SK-N-SH treated with all-trans-retinoic acid at 6 μM for 48 hours (cell line): ENCODE results near the gene MOCS1.

Experiments
- ATAC-seq: fragments of 200-7000 bp; cut with Tn5 transposase; 3 replicates; pipeline ENCODE4 v1.9.1; 2020; ENCODE audit warnings: mild to moderate bottlenecking, moderate library complexity
- CREB5 ChIP-seq: fragments of 250-450 bp; sonication (Bioruptor Pico); IDR thresholded peaks from 2 replicates; pipeline ENCODE4 v1.5.1; 2020; ENCODE audit warnings: low read depth, mild to moderate bottlenecking, moderate library complexity
- ESRRG ChIP-seq: fragments of 250-450 bp; sonication (Bioruptor Pico); IDR thresholded peaks from 2 replicates; pipeline ENCODE4 v1.6.1; 2021; ENCODE audit warnings: mild to moderate bottlenecking
- GLIS3 ChIP-seq: fragments of 250-450 bp; sonication (Bioruptor Pico); IDR thresholded peaks from 2 replicates; pipeline ENCODE4 v1.5.0; 2020; ENCODE audit warnings: mild to moderate bottlenecking, moderate library complexity
- ISL1 ChIP-seq: fragments of 250-450 bp; sonication (Bioruptor Pico); IDR thresholded peaks from 2 replicates; pipeline ENCODE4 v2.1.2; 2022; ENCODE audit warnings: mild to moderate bottlenecking, moderate library complexity
- OSR1 ChIP-seq: fragments of 250-450 bp; sonication (Bioruptor Pico); IDR thresholded peaks from 2 replicates; pipeline ENCODE4 v1.8.0; 2022; ENCODE audit warnings: moderate library complexity, mild to moderate bottlenecking, inconsistent platforms
- POU6F1 ChIP-seq: fragments of 250-450 bp; sonication (Bioruptor Pico); IDR thresholded peaks from 2 replicates; pipeline ENCODE4 v1.8.0; 2021; ENCODE audit warnings: low read depth, mild to moderate bottlenecking, moderate library complexity, borderline replicate concordance
- PPARA ChIP-seq: fragments of 250-450 bp; sonication (Bioruptor Pico); IDR thresholded peaks from 2 replicates; pipeline ENCODE4 v1.5.0; 2020; ENCODE audit warnings: mild to moderate bottlenecking, borderline replicate concordance
- RARB ChIP-seq: fragments of 250-450 bp; sonication (Bioruptor Pico); IDR thresholded peaks from 2 replicates; pipeline ENCODE4 v1.8.0; 2021; ENCODE audit warnings: mild to moderate bottlenecking, moderate library complexity
- SNAI2 ChIP-seq: fragments of 250-450 bp; sonication (Bioruptor Pico); IDR thresholded peaks from 2 replicates; pipeline ENCODE4 v1.5.0; 2020; ENCODE audit warnings: mild to moderate bottlenecking, moderate library complexity
- TCF4 ChIP-seq: fragments of 250-450 bp; sonication (Bioruptor Pico); IDR thresholded peaks from 2 replicates; pipeline ENCODE4 v1.8.0; 2021; ENCODE audit warnings: mild to moderate bottlenecking, moderate library complexity, borderline replicate concordance
- TOX ChIP-seq: fragments of 250-450 bp; sonication (Bioruptor Pico); IDR thresholded peaks from 2 replicates; pipeline ENCODE4 v1.8.0; 2021; ENCODE audit warnings: mild to moderate bottlenecking, moderate library complexity, borderline replicate concordance
- TSHZ2 ChIP-seq: fragments of 250-450 bp; sonication (Bioruptor Pico); IDR thresholded peaks from 2 replicates; pipeline ENCODE4 v1.5.0; 2020; ENCODE audit warnings: mild to moderate bottlenecking, moderate library complexity
- ZC3H10 ChIP-seq: fragments of 250-450 bp; sonication (Bioruptor Pico); IDR thresholded peaks from 2 replicates; pipeline ENCODE4 v1.5.1; 2021; ENCODE audit warnings: mild to moderate bottlenecking, moderate library complexity
- ZNF565 ChIP-seq: fragments of 450-650 bp; formaldehyde crosslinking; conservative IDR thresholded peaks from 2 replicates; pipeline ENCODE4 v1.5.0; 2020; ENCODE audit warnings: low read depth, mild to moderate bottlenecking, moderate library complexity
- ZNF70 ChIP-seq: fragments of 450-650 bp; formaldehyde crosslinking; IDR thresholded peaks from 2 replicates; pipeline ENCODE4 v1.5.0; 2020; ENCODE audit warnings: mild to moderate bottlenecking, moderate library complexity
- ZNF8 ChIP-seq: fragments of 450-650 bp; formaldehyde crosslinking; IDR thresholded peaks from 2 replicates; pipeline ENCODE4 v1.5.0; 2020; ENCODE audit warnings: mild to moderate bottlenecking, moderate library complexity
- TF ChIP-seq, protein P1 (sequence below): fragments of 250-450 bp; sonication (Bioruptor Pico); IDR thresholded peaks from 2 replicates; pipeline ENCODE4 v1.5.1; 2021; ENCODE audit warnings: mild to moderate bottlenecking, moderate library complexity
- TF ChIP-seq, protein P2 (sequence below): fragments of 250-450 bp; sonication (Bioruptor Pico); IDR thresholded peaks from 2 replicates; pipeline ENCODE4 v1.8.0; 2020; ENCODE audit warnings: mild to moderate bottlenecking, moderate library complexity, borderline replicate concordance

MOCS1 gene

DNA sequence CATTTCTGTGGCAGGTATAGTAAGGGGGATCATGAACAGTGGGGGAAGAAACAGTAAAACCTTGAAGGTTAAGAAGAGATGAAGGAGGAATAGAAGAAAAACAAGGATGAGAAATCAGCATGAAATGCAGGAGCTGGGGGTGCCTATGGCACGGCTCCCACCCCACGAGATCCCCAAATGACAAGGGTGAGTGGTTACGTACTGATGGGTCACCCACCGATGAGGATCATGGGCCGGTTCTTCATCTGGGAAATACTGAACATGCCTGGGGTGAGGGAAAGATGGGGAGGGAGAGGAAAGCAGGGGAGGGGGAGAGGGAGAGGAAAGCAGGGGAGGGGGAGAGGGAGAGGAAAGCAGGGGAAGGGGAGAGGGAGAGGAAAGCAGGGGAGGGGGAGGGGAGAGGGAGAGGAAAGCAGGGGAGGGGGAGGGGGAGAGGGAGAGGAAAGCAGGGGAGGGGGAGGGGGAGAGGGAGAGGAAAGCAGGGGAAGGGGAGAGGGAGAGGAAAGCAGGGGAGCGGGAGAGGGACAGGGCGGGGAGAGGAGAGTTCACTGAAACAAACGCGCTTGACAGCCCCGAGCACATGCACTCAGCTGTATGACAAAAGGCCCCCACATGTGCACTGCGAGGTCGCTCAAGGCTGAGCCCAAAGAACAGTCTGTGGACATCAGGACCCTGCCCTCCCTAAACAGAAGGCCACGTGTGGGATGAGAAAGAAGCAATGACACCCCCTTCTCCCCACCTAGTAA, 25.3 kb downstream of the MOCS1 start (continued):
- TF ChIP-seq ZNF70 = no peak
- TF ChIP-seq OSR1 (CRISPR knock-in tag) = no peak
- no peak for TF ChIP-seq POU6F1
- TF ChIP-seq PPARA (CRISPR knock-in tag) = no peak
- no peak for TF ChIP-seq CREB5
- no peak for TF ChIP-seq ZNF8 (CRISPR knock-in tag)

DNA sequence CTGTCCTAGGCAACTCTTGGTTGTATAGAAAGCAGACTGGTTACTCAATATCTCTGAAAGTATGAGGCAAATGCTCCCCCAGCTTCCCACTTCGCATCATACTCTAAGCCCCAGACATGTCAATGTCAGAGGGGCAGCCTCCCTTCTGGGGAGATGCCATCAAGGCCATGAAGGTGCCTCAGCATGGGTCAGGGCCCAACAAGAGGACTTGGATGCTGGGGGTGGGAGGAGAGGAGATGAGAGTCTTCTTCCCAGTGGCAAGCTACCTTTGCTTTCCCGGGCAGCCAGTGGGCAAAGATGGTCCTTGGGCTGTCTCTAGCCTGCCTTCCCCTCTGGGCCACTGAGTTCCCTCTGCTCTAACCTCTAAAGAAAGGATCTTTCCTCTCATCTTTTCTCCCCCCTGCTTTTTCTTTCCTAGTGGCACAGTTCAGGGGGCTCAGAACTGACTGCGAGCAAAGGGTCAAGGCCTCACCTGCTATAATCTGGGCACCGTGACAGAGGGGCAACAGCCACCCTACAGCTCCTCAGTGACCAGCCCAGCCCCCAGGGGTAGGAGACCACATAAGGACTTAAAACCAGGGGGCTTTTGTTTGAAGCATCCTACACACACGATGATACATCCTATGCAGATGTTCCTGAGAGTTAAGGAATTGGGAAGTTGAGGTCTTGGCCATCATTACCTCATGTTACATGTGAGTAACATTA, 26.2 kb downstream of the MOCS1 start:
- TF ChIP-seq GLIS3 (CRISPR knock-in tag) (no peak), TCF4 (CRISPR knock-in tag) (no peak), ZC3H10 (CRISPR knock-in tag) (no peak)
- ATAC-seq = no peak

- no peak for ATAC-seq
- TF ChIP-seq TSHZ2 (no peak), ISL1 (no peak), ESRRG (no peak), ZNF565 (CRISPR knock-in tag) (no peak)
- TF ChIP-seq, all 23 proteins: peak for 0
Observed at GRCh38 chr6:39906318-39906761, 27.9 kb downstream of the MOCS1 start.

GRCh38 chr6:39905640-39905975, 28.7 kb downstream of the MOCS1 start:
- ATAC-seq = no peak
- no peak for TF ChIP-seq GLIS3 (CRISPR knock-in tag)
- no peak for TF ChIP-seq ZC3H10 (CRISPR knock-in tag)
- no peak for TF ChIP-seq ESRRG
- TF ChIP-seq, protein P1, sequence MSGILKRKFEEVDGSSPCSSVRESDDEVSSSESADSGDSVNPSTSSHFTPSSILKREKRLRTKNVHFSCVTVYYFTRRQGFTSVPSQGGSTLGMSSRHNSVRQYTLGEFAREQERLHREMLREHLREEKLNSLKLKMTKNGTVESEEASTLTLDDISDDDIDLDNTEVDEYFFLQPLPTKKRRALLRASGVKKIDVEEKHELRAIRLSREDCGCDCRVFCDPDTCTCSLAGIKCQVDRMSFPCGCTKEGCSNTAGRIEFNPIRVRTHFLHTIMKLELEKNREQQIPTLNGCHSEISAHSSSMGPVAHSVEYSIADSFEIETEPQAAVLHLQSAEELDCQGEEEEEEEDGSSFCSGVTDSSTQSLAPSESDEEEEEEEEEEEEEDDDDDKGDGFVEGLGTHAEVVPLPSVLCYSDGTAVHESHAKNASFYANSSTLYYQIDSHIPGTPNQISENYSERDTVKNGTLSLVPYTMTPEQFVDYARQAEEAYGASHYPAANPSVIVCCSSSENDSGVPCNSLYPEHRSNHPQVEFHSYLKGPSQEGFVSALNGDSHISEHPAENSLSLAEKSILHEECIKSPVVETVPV (CRISPR knock-in tag) = no peak
- no peak for TF ChIP-seq CREB5
- no peak for TF ChIP-seq ZNF565 (CRISPR knock-in tag)
- TF ChIP-seq, protein P2, sequence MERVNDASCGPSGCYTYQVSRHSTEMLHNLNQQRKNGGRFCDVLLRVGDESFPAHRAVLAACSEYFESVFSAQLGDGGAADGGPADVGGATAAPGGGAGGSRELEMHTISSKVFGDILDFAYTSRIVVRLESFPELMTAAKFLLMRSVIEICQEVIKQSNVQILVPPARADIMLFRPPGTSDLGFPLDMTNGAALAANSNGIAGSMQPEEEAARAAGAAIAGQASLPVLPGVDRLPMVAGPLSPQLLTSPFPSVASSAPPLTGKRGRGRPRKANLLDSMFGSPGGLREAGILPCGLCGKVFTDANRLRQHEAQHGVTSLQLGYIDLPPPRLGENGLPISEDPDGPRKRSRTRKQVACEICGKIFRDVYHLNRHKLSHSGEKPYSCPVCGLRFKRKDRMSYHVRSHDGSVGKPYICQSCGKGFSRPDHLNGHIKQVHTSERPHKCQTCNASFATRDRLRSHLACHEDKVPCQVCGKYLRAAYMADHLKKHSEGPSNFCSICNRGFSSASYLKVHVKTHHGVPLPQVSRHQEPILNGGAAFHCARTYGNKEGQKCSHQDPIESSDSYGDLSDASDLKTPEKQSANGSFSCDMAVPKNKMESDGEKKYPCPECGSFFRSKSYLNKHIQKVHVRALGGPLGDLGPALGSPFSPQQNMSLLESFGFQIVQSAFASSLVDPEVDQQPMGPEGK (CRISPR knock-in tag) = no peak
- TF ChIP-seq PPARA (CRISPR knock-in tag) = no peak
- TF ChIP-seq TOX (CRISPR knock-in tag) = no peak
- TF ChIP-seq RARB = no peak
- no peak for TF ChIP-seq SNAI2 (CRISPR knock-in tag)
- TF ChIP-seq, all 23 proteins: peak for 0
